ENCODE results near the gene TEAD1.

Gene TEAD1

GRCh38 chr11:12807621-12808020 lies 133.4 kb downstream of the TEAD1 start:
- no peak for TF ChIP-seq GABPA (IDR thresholded peaks at IDR 0.05; ENCODE audit: low read depth)
- TF ChIP-seq POLR2AphosphoS5 (IDR thresholded peaks at IDR 0.05; ENCODE audit: low read depth) = no peak
- TF ChIP-seq REST (IDR thresholded peaks at IDR 0.05; ENCODE audit: insufficient replicate concordance, low read depth) = no peak
- TF ChIP-seq CTCF (IDR thresholded peaks at IDR 0.05; ENCODE audit: insufficient read depth, low read length) = no peak
- H3K4me3 ChIP-seq (replicated peaks; ENCODE audit: insufficient read depth, low read length) = no peak overlapping the region
- no peak for DNase-seq (ENCODE audit: low read depth in 1 of 2, low spot score in 1 of 2)
- H3K27ac ChIP-seq (replicated peaks) = no peak overlapping the region
- H3K27me3 ChIP-seq (ENCODE audit: insufficient read depth, poor library complexity, severe bottlenecking) = peaks cover 2% of the 10 kb centered on the region

GRCh38 chr11:12808519-12808918 lies 134.3 kb downstream of the TEAD1 start:
- no peak overlapping the region for H3K27ac ChIP-seq (replicated peaks)
- DNase-seq (ENCODE audit: low read depth in 1 of 2, low spot score in 1 of 2) = no peak
- peaks cover 2% of the 10 kb centered on the region for H3K27me3 ChIP-seq (ENCODE audit: insufficient read depth, poor library complexity, severe bottlenecking)
- H3K4me3 ChIP-seq (replicated peaks; ENCODE audit: insufficient read depth, low read length) = no peak overlapping the region
- TF ChIP-seq CTCF (IDR thresholded peaks at IDR 0.05; ENCODE audit: insufficient read depth, low read length) = no peak
- no peak for TF ChIP-seq SPI1 (IDR thresholded peaks at IDR 0.05; ENCODE audit: borderline replicate concordance, low read depth)
- TF ChIP-seq GABPA (IDR thresholded peaks at IDR 0.05; ENCODE audit: low read depth) = no peak
- no peak for TF ChIP-seq REST (IDR thresholded peaks at IDR 0.05; ENCODE audit: insufficient replicate concordance, low read depth)
- TF ChIP-seq POLR2AphosphoS5 (IDR thresholded peaks at IDR 0.05; ENCODE audit: low read depth) = no peak

GRCh38 chr11:12809364-12809763 lies 135.1 kb downstream of the TEAD1 start:
- Histone ChIP-seq H3K27ac (replicated peaks) (no peak overlapping the region), H3K4me3 (replicated peaks; ENCODE audit: insufficient read depth, low read length) (no peak overlapping the region), H3K27me3 (ENCODE audit: insufficient read depth, poor library complexity, severe bottlenecking) (peaks cover 2% of the 10 kb centered on the region)
- no peak for DNase-seq (ENCODE audit: low read depth in 1 of 2, low spot score in 1 of 2)
- TF ChIP-seq REST (IDR thresholded peaks at IDR 0.05; ENCODE audit: insufficient replicate concordance, low read depth) = no peak
- no peak for TF ChIP-seq SPI1 (IDR thresholded peaks at IDR 0.05; ENCODE audit: borderline replicate concordance, low read depth)
- TF ChIP-seq GABPA (IDR thresholded peaks at IDR 0.05; ENCODE audit: low read depth) = no peak
- no peak for TF ChIP-seq CTCF (IDR thresholded peaks at IDR 0.05; ENCODE audit: insufficient read depth, low read length)
- no peak for TF ChIP-seq POLR2AphosphoS5 (IDR thresholded peaks at IDR 0.05; ENCODE audit: low read depth)
